Measurements from ENCODE around the gene PIK3R5. TPM values are rescaled to one million over a fixed set of nuclear protein-coding genes. Genes with fewer than 3 reads are reported as not detected.

Gene PIK3R5
- total and polyA plus RNA-seq, 8 donors: 0.69 to 6.8 (median 1.7) TPM

DNA sequence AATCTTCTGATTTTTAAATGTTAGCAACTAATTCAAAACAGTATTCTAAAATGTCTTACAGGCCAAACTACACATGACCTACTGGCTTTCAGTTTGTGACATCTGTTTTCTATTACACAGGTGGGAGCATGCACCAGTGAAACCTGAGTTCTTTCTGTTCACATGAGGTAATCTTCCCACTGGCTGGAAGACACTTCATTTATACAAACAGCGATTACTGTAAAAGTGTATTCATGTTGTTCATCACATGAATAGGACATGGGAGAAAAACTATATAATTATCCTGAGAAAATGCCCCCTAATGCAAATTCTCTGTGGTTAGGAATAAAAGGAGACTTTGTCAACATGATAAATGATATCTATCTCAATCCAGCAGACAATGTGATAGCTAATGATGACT is 11.1 kb upstream of the PIK3R5 start:
- Histone ChIP-seq H3K27me3 (no peaks in the 10 kb centered on the region), H3K4me3 (no peak overlapping the region), H3K27ac (no peak overlapping the region), H3K4me1 (no peaks in the 10 kb centered on the region), H3K36me3 (no peaks in the 10 kb centered on the region), H3K9me3 (no peaks in the 10 kb centered on the region)
- TF ChIP-seq, protein P1, sequence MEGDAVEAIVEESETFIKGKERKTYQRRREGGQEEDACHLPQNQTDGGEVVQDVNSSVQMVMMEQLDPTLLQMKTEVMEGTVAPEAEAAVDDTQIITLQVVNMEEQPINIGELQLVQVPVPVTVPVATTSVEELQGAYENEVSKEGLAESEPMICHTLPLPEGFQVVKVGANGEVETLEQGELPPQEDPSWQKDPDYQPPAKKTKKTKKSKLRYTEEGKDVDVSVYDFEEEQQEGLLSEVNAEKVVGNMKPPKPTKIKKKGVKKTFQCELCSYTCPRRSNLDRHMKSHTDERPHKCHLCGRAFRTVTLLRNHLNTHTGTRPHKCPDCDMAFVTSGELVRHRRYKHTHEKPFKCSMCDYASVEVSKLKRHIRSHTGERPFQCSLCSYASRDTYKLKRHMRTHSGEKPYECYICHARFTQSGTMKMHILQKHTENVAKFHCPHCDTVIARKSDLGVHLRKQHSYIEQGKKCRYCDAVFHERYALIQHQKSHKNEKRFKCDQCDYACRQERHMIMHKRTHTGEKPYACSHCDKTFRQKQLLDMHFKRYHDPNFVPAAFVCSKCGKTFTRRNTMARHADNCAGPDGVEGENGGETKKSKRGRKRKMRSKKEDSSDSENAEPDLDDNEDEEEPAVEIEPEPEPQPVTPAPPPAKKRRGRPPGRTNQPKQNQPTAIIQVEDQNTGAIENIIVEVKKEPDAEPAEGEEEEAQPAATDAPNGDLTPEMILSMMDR (IDR thresholded peaks at IDR 0.05): no peak
- intact Hi-C loops (cut with DNase I): no loop called here
- FAIRE-seq (no peak), ATAC-seq (no peak), DNase-seq (no peak)
- 90 to 93% methylated on average over 1 of the region's 1 CpG for WGBS, 2 donors

DNA sequence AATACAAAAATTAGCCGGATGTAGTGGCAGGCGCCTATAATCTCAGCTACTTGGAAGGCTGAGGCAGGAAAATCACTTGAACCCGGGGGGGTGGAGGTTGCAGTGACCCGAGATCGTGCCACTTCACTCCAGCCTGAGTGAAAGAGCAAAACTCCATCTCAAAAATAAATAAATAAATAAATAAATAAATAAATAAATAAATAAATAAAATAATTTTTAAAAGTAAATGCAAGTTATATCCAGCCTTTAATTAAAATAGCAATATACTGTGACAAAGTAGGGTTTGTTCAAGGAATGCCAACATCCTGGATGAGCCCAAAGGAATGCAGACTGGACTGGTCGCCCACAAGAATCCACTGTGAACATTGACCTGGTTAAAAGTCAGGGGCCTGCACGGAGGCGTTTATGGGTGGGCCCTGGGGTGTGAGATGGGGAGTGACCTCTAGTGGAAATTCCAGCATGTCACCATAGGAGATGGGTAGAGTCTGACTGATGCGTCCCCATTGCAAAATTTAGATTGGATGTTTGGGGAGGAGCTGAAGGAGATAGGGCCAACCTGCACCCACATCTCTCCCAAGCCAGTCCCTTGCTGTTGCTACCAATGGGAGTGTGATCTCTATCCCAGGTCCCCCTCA is 9.7 kb upstream of the PIK3R5 start:
- FAIRE-seq: no peak
- DNase-seq: no peak
- intact Hi-C loops (cut with DNase I): no loop called here
- no peaks in the 10 kb centered on the region for H3K27me3 ChIP-seq
- no peaks in the 10 kb centered on the region for H3K9me3 ChIP-seq
- H3K27ac ChIP-seq: no peak overlapping the region
- TF ChIP-seq, protein P1 (IDR thresholded peaks at IDR 0.05): no peak
- WGBS, 2 donors: 76 to 82% methylated on average over 9 of the region's 9 CpGs
- ATAC-seq: no peak
- H3K4me1 ChIP-seq: no peaks in the 10 kb centered on the region
- no peaks in the 10 kb centered on the region for H3K36me3 ChIP-seq
- no peak overlapping the region for H3K4me3 ChIP-seq

DNA sequence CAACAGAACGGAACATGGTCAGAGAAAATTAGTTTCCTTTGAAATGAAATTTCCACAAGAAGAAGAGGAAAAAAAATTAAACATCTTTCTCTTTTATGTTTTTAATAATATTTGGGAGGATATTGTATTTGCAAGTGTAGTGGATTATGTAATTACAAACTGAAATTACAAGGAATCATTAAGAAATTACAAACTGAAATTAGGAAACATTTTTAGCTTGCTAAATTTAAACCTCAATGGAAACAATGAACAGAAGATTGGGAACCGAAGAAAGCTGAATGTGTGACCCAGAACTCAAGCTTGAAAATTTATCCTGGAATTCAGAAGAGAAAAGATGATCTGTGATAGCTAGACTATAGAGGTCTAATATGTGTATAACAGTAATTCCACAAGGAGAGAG is 4.4 kb upstream of the PIK3R5 start:
- Histone ChIP-seq H3K27ac (no peak overlapping the region), H3K27me3 (peaks cover 0 to 3% (median 0%) of the 10 kb centered on the region in 4 donors), H3K36me3 (no peaks in the 10 kb centered on the region), H3K4me3 (no peak overlapping the region), H3K9me3 (no peaks in the 10 kb centered on the region), H3K4me1 (no peaks in the 10 kb centered on the region)
- 68 to 74% methylated on average over 2 of the region's 2 CpGs for WGBS, 2 donors
- DNase-seq (no peak), FAIRE-seq (no peak), ATAC-seq (no peak)
- intact Hi-C loops (cut with DNase I): no loop called here
- TF ChIP-seq, protein P1 (IDR thresholded peaks at IDR 0.05): no peak

DNA sequence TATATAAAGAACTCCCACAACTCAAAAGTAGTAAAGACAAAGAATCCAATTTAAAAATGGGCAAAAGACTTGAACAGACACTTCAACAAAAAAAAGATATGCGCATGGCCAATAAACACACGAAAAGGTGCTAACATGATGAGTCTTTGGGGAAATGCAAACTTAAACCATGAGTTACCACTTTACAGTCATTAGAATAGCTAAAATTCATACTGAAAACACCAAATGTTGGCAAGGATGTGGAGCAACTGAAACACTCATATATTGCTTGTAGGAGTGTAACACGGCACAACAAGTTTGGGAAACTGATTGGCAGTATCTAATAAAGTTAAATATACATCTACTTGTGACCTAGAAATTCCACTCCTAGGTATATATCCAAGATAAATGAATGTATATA is 3.0 kb upstream of the PIK3R5 start:
- TF ChIP-seq, protein P1 (IDR thresholded peaks at IDR 0.05): no peak
- Histone ChIP-seq H3K27ac (no peak overlapping the region), H3K4me3 (no peak overlapping the region), H3K4me1 (no peaks in the 10 kb centered on the region), H3K36me3 (no peaks in the 10 kb centered on the region), H3K27me3 (peaks cover 0 to 3% (median 0%) of the 10 kb centered on the region in 4 donors), H3K9me3 (no peaks in the 10 kb centered on the region)
- no peak for ATAC-seq
- FAIRE-seq: no peak
- intact Hi-C loops (cut with DNase I): no loop called here
- 74 to 88% methylated on average over 3 of the region's 3 CpGs for WGBS, 2 donors
- no peak for DNase-seq

DNA sequence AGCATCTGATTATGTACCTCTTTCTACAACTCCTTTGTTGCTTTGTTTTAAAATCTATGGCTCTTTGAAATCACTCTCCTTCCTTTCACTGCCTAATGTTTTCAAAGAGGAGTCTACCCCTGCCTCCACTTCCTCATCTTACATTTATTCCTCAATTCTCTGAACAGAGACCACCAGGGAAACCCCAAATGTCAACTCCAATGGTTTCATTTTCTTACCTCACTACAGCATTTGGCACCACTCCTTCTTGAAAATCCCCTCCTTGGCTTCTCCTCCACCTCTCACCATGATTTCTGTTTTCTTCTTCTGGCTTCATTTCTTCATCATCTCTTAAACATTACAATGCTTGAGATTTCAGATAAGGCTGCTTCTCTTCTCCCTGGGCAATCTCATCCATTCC is 2.4 kb upstream of the PIK3R5 start:
- Histone ChIP-seq H3K9me3 (no peaks in the 10 kb centered on the region), H3K36me3 (no peaks in the 10 kb centered on the region), H3K27ac (no peak overlapping the region), H3K4me3 (no peak overlapping the region), H3K27me3 (peaks cover 0 to 3% (median 0%) of the 10 kb centered on the region in 4 donors), H3K4me1 (no peaks in the 10 kb centered on the region)
- TF ChIP-seq, protein P1 (IDR thresholded peaks at IDR 0.05): no peak
- DNase-seq: no peak
- no peak for ATAC-seq
- FAIRE-seq: no peak
- intact Hi-C loops (cut with DNase I): no loop called here

Data from pancreas (tissue), 10 donors.